Motor neuron (in vitro differentiated cells): ENCODE results near the gene CD109. TPM values are rescaled to one million over a fixed set of nuclear protein-coding genes. Genes with fewer than 3 reads are reported as not detected.

Experiments used
- ATAC-seq, 8 experiments: fragments of 200-7000 bp; cut with Tn5 transposase; replicated peaks in 6 of 8; 2 replicates each; pipeline ENCODE4 v1.8.0; 2021; ENCODE audit warnings: mild to moderate bottlenecking in 8 of 8, moderate library complexity in 8 of 8
- H3K27ac ChIP-seq, 2 donors: fragments of 250-450 bp; sonication (Bioruptor Pico); 2 replicates each; pipeline ENCODE4 v1.9.0; 2021; ENCODE audit warnings: antibody characterized with exemption in 2 of 2, mild to moderate bottlenecking in 2 of 2, moderate library complexity in 1 of 2
- H3K4me1 ChIP-seq, 2 donors: fragments of 250-450 bp; sonication (Bioruptor Pico); replicated peaks in 1 of 2; 2 replicates each; pipeline ENCODE4 v1.6.1; 2021; ENCODE audit warnings: antibody characterized with exemption in 2 of 2, mild to moderate bottlenecking in 2 of 2, moderate library complexity in 1 of 2
- H3K4me3 ChIP-seq, 5 donors: fragments of 250-450 bp; sonication (Bioruptor Pico); 2 replicates each; pipeline ENCODE4 v1.9.0; 2021; ENCODE audit warnings: antibody characterized with exemption in 5 of 5, mild to moderate bottlenecking in 5 of 5, moderate library complexity in 4 of 5
- WGBS, 10 experiments: fragments of 450-650 bp; shearing (Covaris generic); methylation state at CpG; one replicate each; pipeline ENCODE4 v1.0.0; 2022; 5-methylcytosine and 5-hydroxymethylcytosine counted together
- in situ Hi-C, 9 experiments: fragments of 400-800 bp; cut with MboI; loops; one replicate each; pipeline ENCODE4 v1.15.0; 2021; ENCODE audit warnings: low sequenced_read_pairs in 9 of 9, low pct_unique_long_range_greater_than_20kb in 2 of 9; ENCODE audit not compliant: unreplicated experiment in 9 of 9
- total RNA-seq, 8 experiments: library from RNA; unstranded; fragments of 300-600 nt; gene quantifications; 2 replicates each; pipeline versions ENCODE4 v1.2.3 to v1.2.4, GENCODE V29; 2022

The CD109 gene
- total RNA-seq, result 10 to 100 TPM in 3 of 8 experiments, 1 to 10 TPM in 1, under 1 TPM in 4; 0.21 to 24.1 (median 5.2) TPM

DNA sequence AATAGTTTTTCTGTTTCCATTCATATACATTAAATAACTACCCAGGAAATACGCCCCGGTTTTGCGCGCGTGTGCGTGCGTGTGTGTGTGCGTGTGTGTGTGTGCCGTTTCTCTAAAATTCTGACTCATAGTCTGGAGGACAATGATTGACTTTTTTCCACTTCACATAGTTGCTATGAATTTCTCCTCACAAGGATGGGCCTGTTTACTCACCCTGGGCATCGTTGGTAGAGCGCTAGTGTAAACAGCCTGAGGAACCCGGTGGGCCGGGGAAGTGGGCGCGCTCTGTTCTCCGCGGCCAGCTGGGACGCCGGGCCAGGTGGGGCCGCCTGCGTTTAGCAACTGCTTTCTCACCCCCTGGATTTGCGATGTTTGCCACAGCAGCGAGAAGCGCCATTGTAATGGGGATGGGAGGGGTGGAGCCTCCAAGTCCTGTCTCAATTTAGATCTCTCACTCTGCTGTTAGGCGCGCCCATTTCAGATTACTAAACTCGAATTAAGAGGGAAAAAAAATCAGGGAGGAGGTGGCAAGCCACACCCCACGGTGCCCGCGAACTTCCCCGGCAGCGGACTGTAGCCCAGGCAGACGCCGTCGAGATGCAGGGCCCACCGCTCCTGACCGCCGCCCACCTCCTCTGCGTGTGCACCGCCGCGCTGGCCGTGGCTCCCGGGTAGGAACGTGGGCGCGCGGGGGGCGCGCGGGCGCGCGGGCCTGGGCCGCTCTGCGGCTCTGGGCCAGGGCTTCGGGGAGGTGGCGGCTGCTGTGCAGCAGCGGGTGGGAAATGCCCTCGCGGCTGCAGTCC is at the start of gene CD109:
TSS of gene CD109 (plus strand) at position 585 of the 803 bp plus-strand sequence. CDS start at position 598, 13 bp downstream.
- in situ Hi-C loops, result no loop called here
- no peaks in the 10 kb centered on the region for H3K4me1 ChIP-seq
- 1 to 63% (median 14%) methylated on average over 1 to 33 of the region's 61 CpGs; no CpG with 5 or more reads in 1 of the 10 experiments for WGBS, 10 experiments
- ATAC-seq, result peak; percentile 78 to 87 (median 84)
- no peak within 1 kb of the TSS for H3K27ac ChIP-seq
- H3K4me3 ChIP-seq, result peak within 1 kb of the TSS; percentile 32 to 44 (median 36)

DNA sequence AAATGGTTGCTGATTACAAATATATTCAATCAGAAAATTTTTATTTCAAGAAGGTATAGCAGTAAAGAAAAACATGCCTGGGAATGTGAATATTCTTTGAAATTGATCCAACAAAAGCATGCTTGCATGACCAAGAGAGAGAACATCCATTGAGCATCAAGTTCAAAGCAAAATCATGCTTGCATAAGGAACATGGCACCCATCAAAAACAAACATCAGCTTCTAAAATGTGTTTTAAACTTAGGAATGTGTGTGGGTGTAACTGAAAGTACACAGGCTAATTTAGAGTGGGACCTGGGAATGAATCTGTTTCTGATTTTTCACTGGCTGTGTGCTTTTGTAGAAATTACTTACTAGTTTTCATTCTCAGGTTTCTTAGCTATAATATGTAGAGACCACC is 47.8 kb upstream of the CD109 start:
- H3K4me1 ChIP-seq, result peaks cover 0 to 16% of the 10 kb centered on the region in 2 donors
- ATAC-seq, result no peak
- no peak overlapping the region for H3K27ac ChIP-seq
- H3K4me3 ChIP-seq, result no peak overlapping the region
- in situ Hi-C loops, result loop anchor here in 1 of 9 experiments (25.0 kb wide), 1 partner anchor 136 kb away; the partner anchor contains the start of gene EEF1A1

GRCh38 chr6:73649783-73650182 is 46.2 kb upstream of the CD109 start:
- 0 to 100% (median 56%) methylated on average over 1 to 4 of the region's 4 CpGs; no CpG with 5 or more reads in 1 of the 10 experiments for WGBS, 10 experiments

DNA sequence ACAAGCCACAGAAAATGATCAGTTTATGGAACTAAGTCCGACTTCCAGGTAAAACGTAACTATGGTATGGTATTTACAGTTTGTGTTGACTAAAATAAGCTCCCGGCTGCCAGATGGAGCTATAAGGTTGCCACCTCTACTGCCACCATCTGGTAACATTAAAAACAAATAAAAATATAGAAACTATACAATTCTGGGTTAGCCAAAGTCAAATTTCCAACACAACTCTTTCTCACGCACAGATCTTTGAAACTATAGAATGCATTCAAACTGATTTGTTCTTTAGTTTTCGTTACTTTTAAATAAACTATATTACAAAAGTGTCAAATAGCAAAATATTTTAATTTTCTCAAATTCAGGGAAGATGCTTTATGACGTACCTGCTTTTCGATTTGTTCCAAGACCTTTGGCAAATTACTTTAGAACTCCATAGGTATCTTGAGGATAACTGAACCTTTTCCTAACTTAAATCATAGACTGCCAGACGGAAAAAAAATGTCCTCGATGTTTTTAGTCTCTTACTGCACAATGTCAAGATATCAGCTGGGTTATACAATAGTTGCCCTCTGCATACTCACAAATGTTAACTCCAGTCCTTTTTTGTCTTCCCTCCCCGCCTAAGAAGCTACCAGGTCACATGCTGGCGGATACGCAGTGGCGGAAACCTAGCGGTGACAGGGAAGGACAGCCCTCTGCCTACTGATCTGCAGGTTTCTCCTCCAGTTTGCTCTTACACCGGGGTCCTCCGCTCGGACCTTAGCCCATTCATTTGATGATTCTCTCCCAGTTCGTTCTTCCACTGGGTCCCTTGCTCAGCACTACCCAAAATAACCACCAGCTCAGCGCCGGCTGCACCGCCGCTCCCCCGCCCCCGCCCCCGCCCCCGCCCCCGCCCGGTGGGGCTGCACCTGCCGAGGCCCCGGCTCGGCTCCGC is 43.1 kb upstream of the CD109 start:
- peaks cover 2 to 7% of the 10 kb centered on the region in 2 donors for H3K4me1 ChIP-seq
- ATAC-seq, result peak; percentile 12 to 37 (median 32)
- peak overlapping the region; percentile 75 to 97 (median 96) for H3K4me3 ChIP-seq
- H3K27ac ChIP-seq, result peak overlapping the region; percentile 94 to 95
- WGBS, 10 experiments, result 1 to 51% (median 7%) methylated on average over 4 to 15 of the region's 32 CpGs; no CpG with 5 or more reads in 1 of the 10 experiments
- in situ Hi-C loops, result no loop called here

More at GRCh38 chr6:73649783-73650182, 46.2 kb upstream of the CD109 start:
- no peak for ATAC-seq
- Histone ChIP-seq H3K4me1 (peaks cover 3 to 15% of the 10 kb centered on the region in 2 donors), H3K27ac (no peak overlapping the region), H3K4me3 (no peak overlapping the region)
- in situ Hi-C loops, result loop anchor here in 1 of 9 experiments (25.0 kb wide), 1 partner anchor 137 kb away; the partner anchor contains the start of gene EEF1A1

DNA sequence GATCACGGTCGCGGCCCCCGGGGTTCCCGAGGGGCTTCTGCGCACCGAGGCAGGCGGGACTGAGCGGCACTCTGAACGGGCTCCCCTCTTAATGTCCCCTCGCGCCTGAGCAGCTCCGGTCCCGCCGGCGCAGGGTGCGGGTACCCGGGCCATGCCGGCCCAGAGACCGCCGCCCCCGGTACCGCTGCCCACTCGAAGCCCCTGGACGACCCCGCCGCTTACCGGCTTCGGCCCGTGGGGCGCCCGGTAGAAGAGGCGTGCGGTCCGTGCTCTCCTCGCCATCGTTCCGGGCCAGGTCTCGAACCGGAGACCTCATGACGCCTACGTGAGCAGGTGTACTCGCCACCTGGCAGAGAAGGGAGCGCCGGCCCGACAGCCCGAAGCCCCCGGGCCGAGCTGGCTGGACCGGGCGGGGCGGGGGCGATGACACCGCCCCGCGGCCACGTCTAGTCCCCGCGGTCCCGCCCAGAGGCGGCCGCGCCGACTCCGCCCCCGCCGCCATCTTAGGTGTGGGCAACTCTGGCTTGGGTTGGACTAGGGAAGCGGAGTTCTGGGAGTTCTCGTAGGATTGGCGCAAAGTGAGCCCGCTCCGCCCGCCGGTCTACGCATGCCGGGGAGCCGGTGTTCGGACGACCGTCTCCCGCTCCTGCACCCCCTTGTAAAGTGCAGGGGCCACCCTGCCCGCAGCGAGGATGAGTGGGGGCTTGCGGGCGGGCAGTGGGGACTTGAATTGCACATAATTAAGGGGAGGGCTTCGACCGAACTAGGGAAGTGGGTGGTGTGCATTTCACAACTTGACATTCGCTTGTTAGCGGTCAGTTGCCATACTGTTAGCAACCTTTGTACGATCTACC is 42.2 kb upstream of the CD109 start, which contains the start of gene SLC17A5:
TSS of gene SLC17A5 (minus strand) at position 422 of the 854 bp plus-strand sequence. CDS start at position 316, 106 bp downstream.
- peak; percentile 87 to 95 (median 94) for ATAC-seq
- WGBS, 10 experiments, result 0 to 6% (median 0%) methylated on average over 1 to 11 of the region's 90 CpGs; no CpG with 5 or more reads in 6 of the 10 experiments
- in situ Hi-C loops, result no loop called here
- peak within 1 kb of the TSS; percentile 75 to 97 (median 96) for H3K4me3 ChIP-seq
- H3K27ac ChIP-seq, result peak within 1 kb of the TSS; percentile 94 to 95
- H3K4me1 ChIP-seq, result peaks cover 2 to 7% of the 10 kb centered on the region in 2 donors

- 70 to 100% (median 92%) methylated on average over 1 to 2 of the region's 2 CpGs; no CpG with 5 or more reads in 4 of the 10 experiments for WGBS, 10 experiments
- H3K4me1 ChIP-seq, result peaks cover 2 to 7% of the 10 kb centered on the region in 2 donors
- no peak for ATAC-seq
- in situ Hi-C loops, result no loop called here
- no peak overlapping the region for H3K27ac ChIP-seq
- peak overlapping the region in 1 of 5 donors; percentile 75 for H3K4me3 ChIP-seq
Measured at GRCh38 chr6:73655341-73655917, 40.6 kb upstream of the CD109 start.

DNA sequence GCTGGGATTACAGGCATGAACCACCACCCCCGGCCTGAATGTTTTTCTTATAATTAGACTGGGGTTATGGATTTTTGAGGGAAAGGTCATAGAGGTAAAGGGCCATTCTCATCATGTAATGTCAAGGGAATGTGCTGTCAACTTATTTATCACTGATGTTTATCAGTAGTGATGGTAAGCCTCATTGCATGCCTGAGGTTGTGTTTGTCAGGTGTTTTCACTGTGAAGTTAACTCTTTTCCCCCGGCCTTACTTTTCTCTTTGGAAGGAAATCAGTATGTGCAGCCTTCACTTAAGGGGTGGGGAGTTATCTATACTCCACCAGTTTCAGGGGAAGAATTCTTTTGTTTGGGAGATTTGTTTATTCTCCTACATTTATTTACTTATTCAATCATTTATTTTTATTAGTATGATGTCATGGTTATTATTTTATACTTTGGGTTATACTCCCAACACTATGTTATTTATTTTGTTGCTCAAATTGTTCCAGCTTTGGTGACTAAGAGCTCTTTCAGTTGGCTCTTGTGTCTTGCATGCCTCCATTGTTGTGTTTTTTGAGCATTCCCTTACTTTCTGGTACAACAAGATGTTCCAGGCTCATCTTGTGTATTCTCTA is 39.4 kb upstream of the CD109 start:
- ATAC-seq, result no peak
- no peak overlapping the region for H3K27ac ChIP-seq
- 40 to 100% (median 94%) methylated on average over 1 to 2 of the region's 2 CpGs for WGBS, 10 experiments
- in situ Hi-C loops, result no loop called here
- no peak overlapping the region for H3K4me3 ChIP-seq
- H3K4me1 ChIP-seq, result peaks cover 2 to 7% of the 10 kb centered on the region in 2 donors

GRCh38 chr6:73657201-73657600 is 38.8 kb upstream of the CD109 start:
- in situ Hi-C loops, result no loop called here
- Histone ChIP-seq H3K4me1 (peaks cover 2 to 7% of the 10 kb centered on the region in 2 donors), H3K4me3 (no peak overlapping the region), H3K27ac (no peak overlapping the region)
- 38 to 100% (median 72%) methylated on average over 1 to 3 of the region's 3 CpGs; no CpG with 5 or more reads in 4 of the 10 experiments for WGBS, 10 experiments
- ATAC-seq, result no peak

- Histone ChIP-seq H3K27ac (no peak overlapping the region), H3K4me1 (no peaks in the 10 kb centered on the region), H3K4me3 (no peak overlapping the region)
- 0 to 97% (median 88%) methylated on average over 1 to 2 of the region's 2 CpGs; no CpG with 5 or more reads in 1 of the 10 experiments for WGBS, 10 experiments
- ATAC-seq, result peak in 3 of 8 experiments; percentile 56 to 76 (median 66)
- in situ Hi-C loops, result no loop called here
Measured at GRCh38 chr6:73664701-73665100, 31.3 kb upstream of the CD109 start.

GRCh38 chr6:73665686-73666319 is 30.2 kb upstream of the CD109 start:
- WGBS, 10 experiments, result 42 to 90% (median 57%) methylated on average over 1 to 3 of the region's 3 CpGs; no CpG with 5 or more reads in 1 of the 10 experiments
- H3K4me3 ChIP-seq, result no peak overlapping the region
- no peak overlapping the region for H3K27ac ChIP-seq
- in situ Hi-C loops, result no loop called here
- H3K4me1 ChIP-seq, result no peaks in the 10 kb centered on the region
- ATAC-seq, result no peak

GRCh38 chr6:73666393-73666792 is 29.6 kb upstream of the CD109 start:
- Histone ChIP-seq H3K4me1 (no peaks in the 10 kb centered on the region), H3K27ac (no peak overlapping the region), H3K4me3 (no peak overlapping the region)
- ATAC-seq, result no peak
- in situ Hi-C loops, result no loop called here
- WGBS, 10 experiments, result 35 to 100% (median 64%) methylated on average over 2 of the region's 2 CpGs; no CpG with 5 or more reads in 3 of the 10 experiments
